GM12875 (cell line): Measurements from ENCODE around the gene RIPOR3.

Experiments used
- H3K4me3 ChIP-seq: one replicate; pipeline ENCODE4 v1.5.1; 2011; ENCODE audit warnings: low read depth, low read length, control low read depth
- TF ChIP-seq, protein P1 (sequence below): IDR thresholded peaks from 2 replicates; pipeline ENCODE4 v1.5.1; 2011; ENCODE audit warnings: low read depth, mild to moderate bottlenecking, control low read depth, inconsistent platforms, low read length, moderate library complexity, borderline replicate concordance; ENCODE audit not compliant: insufficient read depth

Gene RIPOR3

GRCh38 chr20:50668326-50668725, 23.0 kb downstream of the RIPOR3 start:
- TF ChIP-seq, protein P1, sequence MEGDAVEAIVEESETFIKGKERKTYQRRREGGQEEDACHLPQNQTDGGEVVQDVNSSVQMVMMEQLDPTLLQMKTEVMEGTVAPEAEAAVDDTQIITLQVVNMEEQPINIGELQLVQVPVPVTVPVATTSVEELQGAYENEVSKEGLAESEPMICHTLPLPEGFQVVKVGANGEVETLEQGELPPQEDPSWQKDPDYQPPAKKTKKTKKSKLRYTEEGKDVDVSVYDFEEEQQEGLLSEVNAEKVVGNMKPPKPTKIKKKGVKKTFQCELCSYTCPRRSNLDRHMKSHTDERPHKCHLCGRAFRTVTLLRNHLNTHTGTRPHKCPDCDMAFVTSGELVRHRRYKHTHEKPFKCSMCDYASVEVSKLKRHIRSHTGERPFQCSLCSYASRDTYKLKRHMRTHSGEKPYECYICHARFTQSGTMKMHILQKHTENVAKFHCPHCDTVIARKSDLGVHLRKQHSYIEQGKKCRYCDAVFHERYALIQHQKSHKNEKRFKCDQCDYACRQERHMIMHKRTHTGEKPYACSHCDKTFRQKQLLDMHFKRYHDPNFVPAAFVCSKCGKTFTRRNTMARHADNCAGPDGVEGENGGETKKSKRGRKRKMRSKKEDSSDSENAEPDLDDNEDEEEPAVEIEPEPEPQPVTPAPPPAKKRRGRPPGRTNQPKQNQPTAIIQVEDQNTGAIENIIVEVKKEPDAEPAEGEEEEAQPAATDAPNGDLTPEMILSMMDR, result no peak
- no peak overlapping the region for H3K4me3 ChIP-seq

DNA sequence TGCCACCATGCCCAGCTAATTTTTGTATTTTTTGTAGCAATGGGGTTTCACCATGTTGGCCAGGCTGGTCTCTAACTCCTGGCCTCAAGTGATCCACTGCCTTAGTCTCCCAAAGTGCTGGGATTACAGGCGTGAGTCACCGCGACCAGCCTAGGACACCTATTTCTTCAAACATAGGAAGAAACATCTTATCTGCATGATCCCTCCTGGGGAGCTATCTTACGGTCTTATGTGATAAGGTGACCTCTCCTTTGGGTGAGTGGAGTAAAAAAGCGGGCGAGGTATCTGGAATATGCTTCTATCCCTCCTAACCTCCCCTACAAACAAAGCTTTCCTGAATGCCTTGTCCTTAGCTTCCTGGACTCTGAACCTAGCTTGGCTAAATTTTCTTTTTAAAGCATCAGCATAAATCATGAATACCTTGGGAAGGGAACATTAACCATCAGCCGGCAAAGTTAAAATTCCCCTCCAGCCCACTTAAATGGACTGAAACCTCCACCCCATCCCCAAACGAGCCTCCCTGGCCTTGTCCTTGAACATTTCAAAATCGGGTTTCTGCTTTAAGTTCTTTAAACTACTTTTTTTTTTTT, 24.5 kb downstream of the RIPOR3 start:
- H3K4me3 ChIP-seq, result no peak overlapping the region
- TF ChIP-seq, protein P1, result no peak

DNA sequence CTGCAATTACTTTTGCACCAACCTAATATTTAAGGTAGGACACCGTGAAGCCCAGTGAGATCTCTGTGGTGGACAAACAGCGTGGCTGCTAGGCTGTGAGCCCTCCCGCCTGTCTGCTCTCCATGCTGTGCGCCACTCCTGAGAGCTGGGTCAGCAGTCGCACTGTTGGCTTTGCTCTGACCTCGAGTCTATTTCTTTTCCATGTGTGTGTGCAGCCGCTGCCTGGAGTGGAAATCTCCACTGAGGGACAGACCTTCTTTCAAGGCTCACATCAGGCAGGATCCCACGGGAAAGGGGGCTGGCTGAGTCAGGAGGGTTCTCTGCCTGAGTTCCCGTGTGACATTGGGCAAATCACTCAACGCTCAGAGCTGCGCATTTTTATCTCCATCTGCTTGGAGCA, 27.1 kb downstream of the RIPOR3 start:
- TF ChIP-seq, protein P1, result no peak
- no peak overlapping the region for H3K4me3 ChIP-seq

- TF ChIP-seq, protein P1, result no peak
- H3K4me3 ChIP-seq, result no peak overlapping the region
Measured at GRCh38 chr20:50663095-50663821, 28.1 kb downstream of the RIPOR3 start.

- no peak overlapping the region for H3K4me3 ChIP-seq
- TF ChIP-seq, protein P1, result no peak
Measured at GRCh38 chr20:50659975-50660670, 31.2 kb downstream of the RIPOR3 start.

DNA sequence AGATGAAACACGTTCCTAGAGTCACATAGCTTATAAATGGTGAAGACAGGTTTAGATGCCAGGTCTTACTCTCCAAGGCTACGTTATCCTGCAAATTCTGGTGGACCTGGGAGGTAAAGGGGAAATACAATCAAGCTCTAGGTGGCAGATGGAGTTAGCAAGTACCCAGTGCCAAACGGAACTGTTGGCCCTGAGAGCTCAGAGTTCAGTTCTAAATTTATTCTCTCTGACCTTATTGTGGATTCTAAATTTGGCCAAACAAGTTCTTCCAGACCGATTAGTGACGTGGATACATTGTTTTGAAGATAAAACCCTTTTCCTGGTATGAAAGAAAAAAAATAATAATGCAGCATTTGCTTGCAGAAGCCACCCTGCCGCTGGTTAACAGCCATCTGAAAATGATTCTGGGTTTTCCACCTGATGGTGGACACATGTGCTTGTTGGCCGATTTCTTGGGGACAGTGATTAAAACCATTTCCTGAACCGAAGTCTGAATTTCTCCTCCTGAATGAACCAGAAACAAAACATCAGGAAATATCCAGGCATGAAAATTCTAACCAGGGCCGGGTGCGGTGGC, 32.5 kb downstream of the RIPOR3 start:
- H3K4me3 ChIP-seq, result no peak overlapping the region

More for the DNA sequence above, 32.5 kb downstream of the RIPOR3 start:
- TF ChIP-seq, protein P1, result no peak
